ENCODE results near the gene GLMN.

DNA sequence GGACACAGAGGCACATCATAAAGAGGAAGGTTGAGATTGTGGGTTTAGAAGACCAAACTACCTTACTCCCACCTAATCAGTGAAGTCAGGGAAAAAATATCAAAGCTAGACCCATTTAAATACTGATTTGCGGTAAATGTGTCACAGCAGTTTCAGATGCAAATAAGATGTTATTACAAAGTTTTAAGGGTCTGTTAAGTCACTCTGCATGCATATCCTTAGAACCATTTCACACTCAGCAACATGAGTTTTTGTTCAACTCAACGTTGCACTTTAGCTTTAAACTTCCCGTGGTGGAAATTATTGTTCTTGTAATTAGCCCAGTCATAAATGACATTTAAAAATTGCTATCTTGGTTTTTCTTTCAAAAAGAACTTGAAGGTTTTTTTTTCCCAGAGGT is 34.9 kb upstream of the GLMN start:
- TF ChIP-seq POLR2AphosphoS5 (IDR thresholded peaks at IDR 0.05) (no peak), EP300 (IDR thresholded peaks at IDR 0.05) (no peak)
- TF ChIP-seq, protein P1, sequence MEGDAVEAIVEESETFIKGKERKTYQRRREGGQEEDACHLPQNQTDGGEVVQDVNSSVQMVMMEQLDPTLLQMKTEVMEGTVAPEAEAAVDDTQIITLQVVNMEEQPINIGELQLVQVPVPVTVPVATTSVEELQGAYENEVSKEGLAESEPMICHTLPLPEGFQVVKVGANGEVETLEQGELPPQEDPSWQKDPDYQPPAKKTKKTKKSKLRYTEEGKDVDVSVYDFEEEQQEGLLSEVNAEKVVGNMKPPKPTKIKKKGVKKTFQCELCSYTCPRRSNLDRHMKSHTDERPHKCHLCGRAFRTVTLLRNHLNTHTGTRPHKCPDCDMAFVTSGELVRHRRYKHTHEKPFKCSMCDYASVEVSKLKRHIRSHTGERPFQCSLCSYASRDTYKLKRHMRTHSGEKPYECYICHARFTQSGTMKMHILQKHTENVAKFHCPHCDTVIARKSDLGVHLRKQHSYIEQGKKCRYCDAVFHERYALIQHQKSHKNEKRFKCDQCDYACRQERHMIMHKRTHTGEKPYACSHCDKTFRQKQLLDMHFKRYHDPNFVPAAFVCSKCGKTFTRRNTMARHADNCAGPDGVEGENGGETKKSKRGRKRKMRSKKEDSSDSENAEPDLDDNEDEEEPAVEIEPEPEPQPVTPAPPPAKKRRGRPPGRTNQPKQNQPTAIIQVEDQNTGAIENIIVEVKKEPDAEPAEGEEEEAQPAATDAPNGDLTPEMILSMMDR (IDR thresholded peaks at IDR 0.05): no peak

All from sigmoid colon (tissue), 4 donors.